RWPE1 (cell line): ENCODE data around the gene FAM184A.
"Not testable (repeated sequence)": the region's sequence is repeated elsewhere in the genome, so short reads cannot be mapped to it uniquely, and the experiment has no call there.

Experiments used
- CTCF ChIA-PET: fragments of 350-600 bp; sonication (Branson Sonifier 250); formaldehyde crosslinking; extraction: SDS; loops from one replicate; lab custom pipeline; 2021; lab: Yijun Ruan, JAX
- POLR2A ChIA-PET: fragments of 400-600 bp; formaldehyde crosslinking; extraction: SDS; loops from one replicate; lab custom pipeline; 2020; ENCODE audit warnings: antibody characterized with exemption; ENCODE audit not compliant: low non-redundant PET; lab: Yijun Ruan, JAX
- DNase-seq: peaks from one replicate; pipeline ENCODE4 v3.0.0; 2012; ENCODE audit warnings: low spot score
- H3K27ac ChIP-seq: fragments of 450-650 bp; 2 replicates; pipeline ENCODE4 v1.5.1; 2017
- CTCF ChIP-seq: fragments of 450-650 bp; conservative IDR thresholded peaks from 2 replicates; pipeline ENCODE4 v1.5.1; 2017; ENCODE audit warnings: low read depth, mild to moderate bottlenecking

FAM184A gene

DNA sequence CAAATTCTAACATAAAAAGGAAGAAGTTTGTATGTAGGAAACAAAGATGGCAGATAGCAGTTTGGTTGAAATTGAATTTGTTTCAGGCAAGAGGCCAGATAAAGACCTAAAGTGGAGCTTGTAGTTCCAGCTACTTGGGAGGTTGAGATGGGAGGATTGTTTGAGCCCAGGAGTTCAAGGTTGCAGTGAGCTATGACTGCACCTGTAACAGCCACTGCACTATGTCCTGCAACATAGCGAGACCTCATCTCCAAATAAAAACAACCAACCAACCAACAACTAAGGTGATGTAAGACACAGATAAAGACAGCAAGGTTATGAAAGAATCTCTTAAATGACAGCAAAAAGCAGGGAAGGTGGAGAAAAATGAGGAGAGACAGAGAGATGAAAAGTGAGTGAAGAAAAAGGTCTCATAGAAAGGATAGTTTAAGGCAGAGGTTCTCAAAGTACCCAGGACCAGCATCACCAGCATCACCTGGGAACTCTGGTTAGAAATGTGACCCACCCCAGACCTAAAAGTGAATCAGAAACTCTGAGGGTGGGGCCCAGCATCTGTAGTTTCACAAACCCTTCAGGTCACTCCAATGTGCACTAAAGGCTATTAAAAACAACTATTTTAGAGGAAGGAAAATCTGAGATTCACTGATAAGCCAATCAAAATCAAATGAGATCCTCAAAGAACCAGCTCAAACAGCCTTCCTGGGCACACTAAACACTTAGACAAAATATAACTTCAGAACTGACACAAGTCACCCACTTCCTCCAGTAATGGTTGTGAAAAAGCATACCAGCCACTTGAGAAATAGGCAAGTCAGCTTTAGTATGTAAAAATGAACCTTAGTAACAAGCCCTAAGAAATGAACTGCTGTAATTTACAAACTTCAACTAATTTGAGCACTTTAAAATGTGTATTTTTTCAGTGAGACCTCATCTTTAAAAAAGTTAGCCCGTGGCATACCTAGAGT lies 57.6 kb downstream of the FAM184A start:
- ChIA-PET CTCF (no interaction called here), POLR2A (no interaction called here)
- no peak for TF ChIP-seq CTCF

DNA sequence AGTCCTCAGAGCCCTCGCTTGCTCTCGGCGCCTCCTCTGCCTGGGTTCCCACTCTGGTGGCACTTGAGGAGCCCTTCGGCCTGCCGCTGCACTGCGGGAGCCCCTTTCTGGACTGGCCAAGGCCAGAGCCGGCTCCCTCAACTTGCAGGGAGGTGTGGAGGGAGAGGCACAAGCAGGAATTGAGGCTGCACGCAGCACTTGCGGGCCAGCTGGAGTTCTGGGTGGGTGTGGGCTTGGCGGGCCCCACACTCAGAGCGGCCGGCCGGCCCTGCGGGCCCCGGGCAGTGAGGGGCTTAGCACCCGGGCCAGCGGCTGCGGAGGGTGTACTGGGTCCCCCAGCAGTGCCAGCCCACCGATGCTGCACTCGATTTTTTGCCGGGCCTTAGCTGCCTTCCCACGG lies 63.3 kb downstream of the FAM184A start:
- POLR2A ChIA-PET, CTCF ChIA-PET, DNase-seq, H3K27ac ChIP-seq: not testable (repeated sequence)

More for the DNA sequence above, 57.6 kb downstream of the FAM184A start:
- H3K27ac ChIP-seq: no peak overlapping the region
- DNase-seq: no peak

- H3K27ac ChIP-seq: no peak overlapping the region
- no peak for DNase-seq
- TF ChIP-seq CTCF: no peak
- POLR2A ChIA-PET: no interaction called here
- CTCF ChIA-PET: interaction anchor here (0.6 to 0.7 kb wide), 3 partner anchors 13 to 236 kb away, joined by 4 read pairs; no protein-coding TSS in a partner anchor
Measured at GRCh38 chr6:119012521-119012920, 65.9 kb downstream of the FAM184A start.

DNA sequence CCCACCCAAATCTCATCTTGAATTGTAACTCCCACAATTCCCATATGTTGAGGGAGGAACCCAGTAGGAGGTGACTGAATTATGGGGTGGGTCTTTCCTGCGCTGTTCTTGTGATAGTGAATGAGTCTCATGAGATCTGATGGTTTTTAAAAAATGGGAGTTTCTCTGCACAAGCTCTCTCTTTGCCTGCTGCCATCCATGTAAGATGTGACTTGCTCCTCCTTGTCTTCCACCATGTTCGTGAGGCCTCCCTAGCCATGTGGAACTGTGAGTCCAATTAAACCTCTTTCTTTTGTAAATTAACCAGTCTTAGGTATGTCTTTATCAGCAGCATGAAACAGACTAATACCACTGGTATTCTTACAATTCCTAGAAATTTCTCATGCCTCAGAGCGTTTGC lies 69.2 kb downstream of the FAM184A start:
- CTCF ChIA-PET, DNase-seq, H3K27ac ChIP-seq, POLR2A ChIA-PET: not testable (repeated sequence)

GRCh38 chr6:119006974-119007373 lies 71.5 kb downstream of the FAM184A start:
- no peak for TF ChIP-seq CTCF
- no peak overlapping the region for H3K27ac ChIP-seq
- ChIA-PET CTCF (no interaction called here), POLR2A (no interaction called here)
- no peak for DNase-seq

- no peak overlapping the region for H3K27ac ChIP-seq
- no peak for DNase-seq
- ChIA-PET CTCF (no interaction called here), POLR2A (no interaction called here)
- no peak for TF ChIP-seq CTCF
Measured at GRCh38 chr6:119002069-119002468, 76.4 kb downstream of the FAM184A start.

DNA sequence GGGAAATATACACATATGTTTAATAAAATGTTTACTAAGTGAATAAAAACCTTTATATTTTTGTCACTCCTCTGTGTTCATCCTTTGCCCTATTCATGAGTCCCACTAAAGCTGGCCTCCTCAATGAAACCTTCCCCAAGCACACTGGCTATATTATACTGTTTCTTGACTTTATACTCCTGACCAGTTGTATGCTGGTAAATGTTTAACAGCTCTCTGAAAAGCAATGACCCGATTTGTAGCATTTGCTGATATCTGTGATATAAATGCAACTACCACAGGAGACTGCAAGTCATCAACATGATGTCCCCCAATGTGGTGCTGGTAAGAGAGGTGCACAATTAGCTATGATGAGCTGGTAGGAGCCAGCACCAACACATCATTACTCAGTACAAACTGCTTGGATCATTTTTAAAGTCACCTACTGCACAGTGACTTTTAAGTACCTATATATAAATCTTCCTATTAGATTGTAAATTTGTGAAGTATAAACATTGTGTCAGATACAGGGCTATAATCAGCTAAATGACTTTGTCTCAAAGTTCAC lies 78.9 kb downstream of the FAM184A start:
- no peak for DNase-seq
- POLR2A ChIA-PET: no interaction called here
- no peak overlapping the region for H3K27ac ChIP-seq
- CTCF ChIA-PET: interaction anchor here (0.6 kb wide), 1 partner anchor 13 kb away, joined by 4 read pairs; no protein-coding TSS in a partner anchor
- no peak for TF ChIP-seq CTCF

- H3K27ac ChIP-seq, POLR2A ChIA-PET, DNase-seq: not testable (repeated sequence)
- CTCF ChIA-PET: interaction anchor here (0.7 to 1.2 kb wide), 2 partner anchors 20 to 114 kb away, joined by 3 to 10 read pairs; no protein-coding TSS in a partner anchor
Measured at GRCh38 chr6:118997426-118997825, 81.0 kb downstream of the FAM184A start.
